GM19328 (cell line): ENCODE data around the gene LDLRAD4.
"Not testable (repeated sequence)": the region's sequence is repeated elsewhere in the genome, so short reads cannot be mapped to it uniquely, and the experiment has no call there.

Source experiments
- ATAC-seq: cut with Tn5 transposase; IDR thresholded peaks from one replicate; pipeline ENCODE4 v1.9.1; 2021; ENCODE audit warnings: mild to moderate bottlenecking, moderate library complexity; ENCODE audit not compliant: unreplicated experiment

Gene LDLRAD4

GRCh38 chr18:13245481-13246000, 27.0 kb downstream of the LDLRAD4 start:
- no peak for ATAC-seq

DNA sequence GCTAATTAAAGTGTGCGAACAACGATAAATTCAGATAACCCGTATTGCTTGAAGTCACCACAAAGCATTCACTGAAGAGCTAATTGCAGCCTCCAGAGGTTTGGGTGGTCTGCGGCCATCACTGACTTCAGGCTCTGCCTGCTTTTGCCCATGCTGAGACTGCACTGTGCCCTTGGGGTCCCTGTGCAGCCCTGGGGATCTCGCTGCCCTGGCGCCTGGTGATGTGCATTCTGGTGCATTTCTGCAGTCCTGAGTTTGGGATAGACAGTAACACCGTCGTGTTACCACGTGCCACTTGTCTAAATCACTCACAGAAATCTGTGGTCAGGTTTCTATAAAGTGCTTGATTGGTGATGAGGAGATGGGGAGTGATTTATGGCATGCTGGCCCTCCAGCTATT, 27.6 kb downstream of the LDLRAD4 start:
- ATAC-seq: no peak

DNA sequence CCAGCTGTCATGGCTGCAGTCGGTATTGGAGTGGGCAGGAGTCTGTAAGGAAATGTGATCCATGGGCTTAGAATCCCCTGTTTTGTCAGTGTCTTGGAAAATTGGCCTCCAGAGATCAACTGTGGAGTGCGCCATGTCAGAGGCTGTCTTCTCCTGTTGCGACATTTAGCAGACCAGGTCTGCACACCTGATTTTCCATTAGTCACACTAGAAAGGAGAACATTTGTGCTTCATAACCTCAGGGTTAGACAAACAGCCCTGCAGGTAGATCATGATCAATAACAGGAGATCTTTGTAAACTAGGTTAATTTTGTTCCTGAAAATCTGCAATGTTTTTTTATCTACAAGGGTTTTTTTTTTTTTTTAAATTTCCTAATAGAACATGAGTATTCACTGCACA, 28.0 kb downstream of the LDLRAD4 start:
- ATAC-seq: no peak

DNA sequence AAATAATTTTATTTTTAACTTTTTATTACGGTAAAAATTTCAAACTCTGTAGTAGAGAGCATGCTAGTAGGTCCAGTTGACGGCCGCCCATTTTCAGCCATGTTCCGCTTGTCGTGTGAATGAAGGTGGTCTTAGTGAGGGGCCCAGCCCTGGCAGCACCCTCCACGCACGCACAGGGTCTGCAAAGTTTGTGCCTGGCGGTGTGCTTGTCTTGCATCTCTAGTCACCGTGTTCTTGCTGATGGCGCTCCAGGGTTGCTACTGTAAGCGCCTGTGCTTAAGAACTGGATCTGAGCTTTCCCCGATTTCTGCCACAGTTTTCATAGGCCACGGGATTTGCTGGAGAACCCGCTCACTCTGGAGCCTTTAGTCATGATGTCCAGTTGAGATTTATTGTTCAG, 28.9 kb downstream of the LDLRAD4 start:
- ATAC-seq: no peak

DNA sequence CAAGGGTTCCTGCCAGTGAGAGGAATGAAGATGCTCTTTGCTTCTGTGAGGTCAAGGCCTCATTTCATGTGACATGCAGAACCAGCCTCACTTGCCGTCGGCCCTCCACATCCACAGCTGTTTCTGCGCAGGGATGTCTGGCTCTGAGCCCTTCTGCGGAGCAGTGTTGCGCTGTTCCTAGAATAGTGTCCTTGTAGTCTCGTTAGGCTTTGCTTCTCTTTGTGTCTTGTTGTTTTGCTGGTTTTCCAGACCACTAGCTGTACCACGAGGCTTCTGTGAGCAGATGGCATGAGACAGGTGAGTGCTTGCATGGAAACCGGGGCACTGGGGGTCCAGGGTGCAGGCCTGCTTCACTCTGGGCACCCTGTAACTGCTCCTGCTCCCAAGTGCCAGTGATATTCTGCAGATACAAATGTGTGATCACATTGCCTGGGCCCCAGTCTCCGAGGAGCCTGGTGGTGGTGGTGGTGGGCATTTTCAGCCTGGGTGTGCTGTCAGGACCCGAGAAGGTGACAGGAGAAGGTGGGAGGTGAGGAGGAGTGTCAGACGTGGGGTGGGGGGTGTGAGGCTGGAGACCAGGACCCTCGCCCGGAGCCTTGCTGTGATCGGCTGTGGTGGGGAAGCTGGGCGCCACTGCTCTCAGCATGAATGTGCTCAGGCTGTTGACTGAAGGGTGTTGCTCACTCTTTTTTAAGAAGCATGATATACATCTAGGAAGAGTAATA, 34.3 kb downstream of the LDLRAD4 start:
- ATAC-seq: no peak

DNA sequence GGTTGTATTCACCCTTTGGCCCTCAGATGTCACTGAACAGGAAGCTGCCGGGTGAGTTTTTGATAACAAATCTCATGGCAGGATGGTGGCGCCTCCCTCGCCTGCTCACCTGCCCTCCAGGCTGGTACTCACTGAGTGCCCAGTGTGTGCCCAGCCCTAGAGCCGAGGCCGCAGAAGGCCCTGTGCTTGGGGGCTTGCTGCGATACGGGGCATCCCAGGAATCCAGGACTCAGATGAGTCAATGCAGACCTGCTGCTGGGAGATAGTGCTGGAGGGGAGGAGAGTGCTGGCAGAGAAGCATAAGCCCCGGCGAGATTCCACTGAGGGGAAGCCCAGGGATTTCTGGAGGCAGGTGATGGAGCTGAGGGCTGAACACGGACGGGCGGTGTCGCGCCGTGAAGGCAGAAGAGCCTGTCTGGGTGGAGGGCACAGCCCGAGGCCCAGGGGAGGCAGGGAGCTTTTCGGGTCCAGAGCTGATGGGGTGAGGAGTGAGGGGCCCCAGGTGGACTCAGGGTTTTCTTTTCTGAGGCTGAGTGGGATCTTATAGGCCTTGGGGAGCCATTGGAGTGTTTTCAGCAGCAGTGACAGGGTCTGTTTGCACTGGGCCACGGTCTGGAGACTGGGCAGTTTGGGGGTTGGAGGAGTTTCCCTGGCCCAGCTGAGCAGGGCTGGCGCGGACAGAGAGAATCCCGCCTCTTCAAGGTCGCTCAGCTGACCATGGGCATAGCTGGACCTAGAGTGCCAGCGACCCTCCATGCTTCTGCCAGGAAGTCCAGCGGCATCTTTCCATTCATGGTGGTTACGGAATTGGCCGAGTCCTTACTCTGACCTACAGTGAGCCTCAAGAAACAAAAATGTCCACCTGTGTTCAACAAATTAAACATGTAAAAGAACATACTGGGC, 35.5 kb downstream of the LDLRAD4 start:
- ATAC-seq: no peak

DNA sequence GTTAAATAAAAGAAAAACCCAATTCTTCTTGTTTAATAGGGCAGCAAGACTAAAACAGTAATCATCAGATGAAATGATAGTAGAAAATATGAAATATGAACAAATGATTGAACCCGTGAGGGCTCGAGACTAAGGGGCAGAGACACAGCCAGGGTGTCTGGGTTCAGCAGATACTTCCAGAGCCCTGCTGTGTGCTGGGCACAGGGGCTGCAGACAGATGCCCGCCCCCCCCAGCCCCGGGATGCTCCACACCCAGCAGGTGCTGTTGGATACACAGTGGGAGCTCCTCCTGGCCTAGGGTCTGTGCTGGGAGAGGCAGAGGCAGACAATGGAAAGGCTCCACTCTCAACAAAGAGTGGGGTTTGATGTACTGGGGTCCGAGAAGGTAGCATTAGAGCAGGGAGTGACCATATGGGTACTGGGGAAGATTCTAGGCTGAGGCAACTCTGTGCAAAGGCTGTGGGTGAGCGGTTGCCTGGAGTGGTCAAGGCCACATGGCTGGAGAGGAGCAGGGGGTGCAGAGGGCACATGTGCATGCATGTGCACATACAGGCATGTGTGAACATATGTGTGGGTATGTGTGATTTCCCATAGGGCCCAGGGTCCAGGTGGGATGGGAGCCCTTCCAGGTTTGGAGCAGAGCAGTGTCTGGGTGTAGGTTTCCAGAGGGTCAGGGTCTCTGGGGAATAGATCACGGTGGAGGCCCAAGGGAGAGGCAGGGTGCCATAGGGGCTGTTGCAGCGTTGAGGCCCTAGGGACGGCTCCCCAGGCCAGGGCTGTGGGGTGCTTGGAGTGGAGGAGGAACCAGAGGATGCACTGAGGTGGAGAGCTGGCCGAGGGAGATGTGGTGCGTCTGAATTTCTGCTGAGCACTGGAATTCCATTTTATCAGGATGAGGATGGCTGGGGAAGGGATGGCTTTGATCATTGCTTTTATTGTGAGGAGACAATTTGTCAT, 36.7 kb downstream of the LDLRAD4 start:
- ATAC-seq: no peak

- no peak for ATAC-seq
Measured at GRCh38 chr18:13256444-13257305, 38.1 kb downstream of the LDLRAD4 start.

DNA sequence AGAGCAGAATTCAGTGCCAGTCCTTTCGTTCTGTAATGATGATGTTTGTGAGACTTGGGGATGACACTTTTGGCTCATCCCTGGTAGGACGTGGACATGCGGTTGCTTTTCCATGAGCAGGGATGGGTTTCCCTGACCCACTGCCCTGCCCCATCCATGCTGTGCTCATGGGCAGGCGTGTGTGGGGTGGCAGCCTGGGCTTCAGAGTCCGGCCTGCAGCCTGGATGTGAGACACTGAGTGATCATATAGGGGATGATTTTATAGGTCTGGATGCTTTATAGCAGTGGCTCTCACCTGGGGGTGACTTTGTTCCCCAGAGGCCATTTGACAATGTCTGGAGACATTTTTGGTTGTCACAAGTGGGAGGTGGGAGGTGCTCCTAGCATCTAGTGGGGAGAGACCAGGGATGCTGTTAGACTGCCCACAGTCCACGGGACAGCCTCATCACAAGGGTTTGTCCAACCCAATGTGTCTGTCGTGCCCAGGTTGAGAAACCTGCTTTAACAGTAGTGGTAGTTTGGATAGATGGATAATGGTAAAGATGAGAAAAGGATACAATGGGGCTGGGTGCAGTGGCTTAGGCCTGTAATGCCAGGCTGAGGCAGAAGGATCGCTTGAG, 38.9 kb downstream of the LDLRAD4 start:
- ATAC-seq: no peak

- no peak for ATAC-seq
Measured at GRCh38 chr18:13258921-13259320, 40.4 kb downstream of the LDLRAD4 start.

DNA sequence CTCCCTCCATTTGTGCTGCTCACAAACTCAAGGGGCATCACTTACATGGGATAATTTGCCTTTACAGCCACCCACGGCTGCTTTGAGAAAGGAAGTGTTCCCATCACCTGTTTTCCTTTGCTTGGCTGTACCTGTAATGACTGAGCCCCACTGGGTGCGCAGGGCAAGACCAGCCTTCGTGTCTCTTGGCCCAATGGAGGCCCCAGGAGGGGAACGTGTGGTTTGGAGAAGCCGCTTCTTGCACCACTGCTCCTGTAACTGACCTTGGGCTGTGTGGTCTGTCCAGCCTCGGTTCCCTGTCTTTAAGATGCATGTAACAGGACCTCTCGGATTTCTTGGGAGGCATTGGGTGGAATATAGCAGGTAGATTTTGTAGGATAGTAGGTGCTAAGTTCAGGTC, 41.1 kb downstream of the LDLRAD4 start:
- no peak for ATAC-seq

- no peak for ATAC-seq
Measured at GRCh38 chr18:13260197-13260934, 41.8 kb downstream of the LDLRAD4 start.

GRCh38 chr18:13260935-13261640, 42.5 kb downstream of the LDLRAD4 start:
- ATAC-seq: no peak

DNA sequence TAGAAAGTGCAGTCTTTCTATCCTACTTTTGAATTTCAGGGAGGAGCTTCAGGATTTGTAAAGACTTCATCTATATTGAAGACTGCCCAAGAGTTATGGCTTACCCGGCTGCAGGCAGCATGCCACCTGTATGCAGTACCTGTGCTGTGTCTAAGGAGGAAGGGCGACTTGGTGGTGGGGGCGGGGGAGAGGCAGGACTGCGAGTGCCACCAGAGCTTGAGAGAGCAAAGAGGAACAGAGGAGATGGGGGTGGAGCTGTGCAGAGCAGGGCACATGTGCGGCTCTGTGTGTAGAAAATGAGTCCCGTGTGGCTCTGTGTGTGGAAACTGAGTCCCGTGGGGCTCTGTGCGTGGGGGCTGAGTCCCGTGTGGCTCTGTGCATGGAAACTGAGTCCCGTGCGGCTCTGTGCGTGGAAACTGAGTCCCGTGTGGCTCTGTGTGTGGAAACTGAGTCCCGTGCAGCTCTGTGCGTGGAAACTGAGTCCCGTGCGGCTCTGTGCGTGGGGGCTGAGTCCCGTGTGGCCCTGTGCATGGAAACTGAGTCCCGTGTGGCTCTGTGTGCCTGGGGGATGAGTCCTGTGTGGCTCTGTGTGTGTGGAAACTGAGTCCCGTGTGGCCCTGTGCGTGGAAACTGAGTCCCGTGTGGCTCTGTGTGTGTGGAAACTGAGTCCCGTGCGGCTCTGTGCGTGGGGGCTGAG, 43.2 kb downstream of the LDLRAD4 start:
- ATAC-seq: no peak

DNA sequence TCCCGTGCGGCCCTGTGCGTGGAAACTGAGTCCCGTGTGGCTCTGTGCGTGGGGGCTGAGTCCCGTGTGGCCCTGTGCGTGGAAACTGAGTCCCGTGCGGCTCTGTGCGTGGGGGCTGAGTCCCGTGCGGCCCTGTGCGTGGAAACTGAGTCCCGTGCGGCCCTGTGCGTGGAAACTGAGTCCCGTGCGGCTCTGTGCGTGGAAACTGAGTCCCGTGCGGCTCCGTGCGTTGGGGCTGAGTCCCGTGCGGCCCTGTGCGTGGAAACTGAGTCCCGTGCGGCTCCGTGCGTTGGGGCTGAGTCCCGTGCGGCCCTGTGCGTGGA, 43.8 kb downstream of the LDLRAD4 start:
- ATAC-seq: not testable (repeated sequence)

DNA sequence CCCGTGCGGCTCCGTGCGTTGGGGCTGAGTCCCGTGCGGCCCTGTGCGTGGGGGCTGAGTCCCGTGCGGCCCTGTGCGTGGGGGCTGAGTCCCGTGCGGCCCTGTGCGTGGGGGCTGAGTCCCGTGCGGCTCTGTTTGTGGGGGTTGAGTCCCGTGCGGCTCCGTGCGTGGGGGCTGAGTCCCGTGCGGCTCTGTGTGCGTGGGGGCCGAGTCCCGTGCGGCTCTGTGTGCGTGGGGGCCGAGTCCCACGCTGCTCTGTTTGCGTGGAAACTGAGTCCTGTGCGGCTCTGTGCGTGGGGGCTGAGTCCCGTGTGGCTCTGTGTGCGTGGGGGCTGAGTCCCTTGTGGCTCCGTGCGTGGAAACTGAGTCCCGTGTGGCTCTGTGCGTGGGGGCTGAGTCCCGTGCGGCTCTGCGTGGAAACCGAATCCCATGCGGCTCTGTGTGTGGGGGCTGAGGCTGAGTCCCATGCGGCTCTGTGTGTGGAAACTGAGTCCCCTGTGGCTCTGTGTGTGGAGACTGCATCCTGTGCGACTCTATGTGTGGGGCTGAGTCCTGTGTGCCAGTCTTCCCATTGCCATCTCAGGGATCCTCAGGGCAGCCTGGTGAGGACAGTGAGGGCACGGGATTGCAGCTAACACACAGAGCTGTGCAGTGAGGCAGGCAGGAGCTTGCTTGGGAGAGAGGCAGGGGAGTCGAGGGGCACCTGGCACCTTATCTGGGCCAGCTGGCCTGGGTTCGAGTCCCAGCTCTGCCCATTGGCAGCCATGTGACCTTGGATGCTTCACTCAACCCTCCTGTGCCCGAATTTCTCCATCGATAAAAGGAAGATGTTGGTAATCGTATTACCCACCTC, 44.5 kb downstream of the LDLRAD4 start:
- no peak for ATAC-seq
